Activated CD4-positive, alpha-beta T cell treated with anti-CD3 and anti-CD28 coated beads, Interleukin-2, amount 50 U/mL, for 4 hours (primary cell): ENCODE results near the gene FMR1NB.

Experiments
- DNase-seq, 2 experiments: peaks; one replicate each; pipeline ENCODE4 v3.0.0-alpha.2; 2020

The FMR1NB gene

GRCh38 chrX:147981038-147981752, at the start of gene FMR1NB:
Gene FMR1NB, plus strand, starts transcription at chrX:147981337. Its CDS starts 66 bp downstream, at chrX:147981403.
- DNase-seq = no peak

DNA sequence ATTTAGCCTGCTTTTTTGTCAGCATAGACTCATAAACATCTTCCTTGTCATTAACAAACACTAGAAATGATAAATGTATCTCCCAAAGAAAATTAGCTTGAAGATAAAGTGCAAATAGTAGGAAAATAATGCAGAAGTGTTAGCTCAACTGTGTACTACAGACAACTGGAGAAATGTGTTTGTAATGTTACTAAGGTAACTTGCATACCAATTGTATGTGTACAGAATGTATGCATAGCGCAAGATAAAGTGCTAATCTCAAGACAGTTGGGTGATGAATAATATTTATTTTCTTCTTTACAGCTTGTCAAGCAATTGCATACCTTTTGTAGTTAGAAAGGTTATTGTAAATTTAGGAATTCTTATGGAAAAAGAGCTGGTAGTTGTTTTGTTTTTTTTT, 47.3 kb upstream of the FMR1NB start:
- DNase-seq = no peak

DNA sequence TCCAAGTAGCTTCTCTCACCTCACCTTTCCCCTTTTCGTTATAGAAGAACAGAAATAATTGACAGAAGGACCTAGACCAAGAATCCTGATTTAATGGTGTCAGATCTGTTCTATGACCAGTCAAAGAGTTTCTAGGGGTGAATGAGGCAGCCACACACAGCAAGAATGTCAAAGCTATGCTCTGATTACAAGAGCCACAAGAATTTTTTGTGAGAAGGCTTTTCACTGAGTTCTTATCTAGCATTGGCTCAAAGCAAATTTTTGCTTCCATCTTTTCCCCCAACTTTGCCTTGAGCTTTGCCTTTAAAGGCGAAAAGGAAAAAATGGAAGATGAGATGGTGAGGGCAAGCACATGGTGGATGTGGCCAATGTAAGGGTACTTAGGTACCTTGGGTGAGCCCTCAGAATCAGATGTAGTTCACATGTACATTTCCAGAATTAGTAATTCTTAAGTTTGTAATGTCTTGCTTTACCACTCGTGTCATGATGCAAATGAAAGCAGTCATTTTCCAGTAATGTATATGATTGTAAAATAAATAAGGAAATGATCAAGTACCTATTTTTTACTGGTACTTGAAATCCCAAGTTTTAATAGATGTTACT, 45.9 kb upstream of the FMR1NB start:
- no peak for DNase-seq

- no peak for DNase-seq
Observed at GRCh38 chrX:147945286-147945685, 35.9 kb upstream of the FMR1NB start.

DNA sequence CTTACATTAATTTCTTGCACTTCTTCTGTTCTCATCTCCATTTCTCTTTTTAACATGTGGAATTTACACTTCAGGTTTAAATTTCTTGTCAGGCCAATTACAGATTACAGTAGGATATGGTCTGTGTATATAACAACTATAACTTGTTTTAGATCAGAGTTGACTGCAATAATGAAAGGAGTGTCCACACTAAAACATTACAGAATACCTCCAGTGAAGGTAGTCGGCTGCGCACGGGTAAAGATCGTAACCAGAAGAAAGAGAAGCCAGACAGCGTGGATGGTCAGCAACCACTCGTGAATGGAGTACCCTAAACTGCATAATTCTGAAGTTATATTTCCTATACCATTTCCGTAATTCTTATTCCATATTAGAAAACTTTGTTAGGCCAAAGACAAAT, 32.6 kb upstream of the FMR1NB start:
- no peak for DNase-seq

- no peak for DNase-seq
Observed at GRCh38 chrX:147950352-147950751, 30.8 kb upstream of the FMR1NB start.

DNA sequence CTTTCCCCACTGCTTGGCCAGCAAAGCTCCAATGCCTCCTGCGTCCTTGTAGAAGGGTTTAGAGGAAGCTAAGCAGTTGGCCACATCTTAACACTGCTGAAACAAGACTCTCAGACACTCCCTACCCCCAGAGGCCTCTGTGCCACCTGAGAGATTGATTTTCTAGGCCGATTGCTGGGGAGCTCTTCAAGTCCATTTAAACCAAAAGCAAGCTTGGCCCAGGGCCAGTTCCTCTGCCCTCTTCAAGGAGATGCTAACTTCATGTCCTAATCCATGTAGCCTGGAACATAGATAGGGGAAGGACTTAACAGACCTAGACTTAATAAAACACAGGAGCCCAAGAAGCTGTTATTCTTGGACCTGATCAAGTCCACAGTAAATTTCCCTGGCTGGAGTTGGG, 27.2 kb upstream of the FMR1NB start:
- no peak for DNase-seq

DNA sequence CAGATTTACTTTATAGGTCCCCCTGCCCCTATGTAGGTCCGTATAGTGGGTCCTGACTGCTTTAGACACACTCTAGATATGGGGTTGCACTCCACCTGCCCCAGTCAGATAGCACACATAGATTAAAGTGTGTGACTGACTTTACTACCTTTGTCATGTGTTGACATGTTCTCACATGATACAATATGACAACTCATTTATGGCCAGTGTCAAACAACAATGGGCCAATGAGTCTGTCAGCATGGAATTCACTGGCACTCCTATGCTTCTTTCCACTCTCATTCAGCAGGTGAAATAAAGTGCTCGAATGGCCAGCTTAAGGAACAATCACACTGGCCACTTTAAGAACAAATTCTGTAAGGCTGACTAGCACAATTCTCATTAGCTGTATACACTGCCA, 23.8 kb upstream of the FMR1NB start:
- DNase-seq = no peak

- no peak for DNase-seq
Observed at GRCh38 chrX:147958291-147958690, 22.8 kb upstream of the FMR1NB start.

- DNase-seq = no peak
Observed at GRCh38 chrX:147960722-147961121, 20.4 kb upstream of the FMR1NB start.

DNA sequence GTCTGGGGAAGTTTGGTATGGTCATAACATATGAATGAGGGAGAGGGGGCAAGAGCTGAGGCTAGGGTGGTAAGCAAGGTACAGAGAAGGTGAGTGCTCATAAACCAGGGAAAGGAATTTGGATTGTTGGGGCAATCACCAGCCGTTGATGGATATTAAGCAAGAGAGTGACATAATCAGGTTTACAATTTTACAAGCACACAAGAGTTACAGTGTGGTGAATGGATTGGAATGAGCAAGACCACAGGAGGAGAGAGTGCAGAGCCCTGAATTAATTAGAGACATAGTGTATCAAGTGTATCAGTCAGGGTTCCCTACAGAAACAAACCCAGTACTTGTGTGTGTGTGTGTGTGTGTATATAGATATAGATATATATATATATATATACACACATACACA, 18.7 kb upstream of the FMR1NB start:
- DNase-seq = no peak

GRCh38 chrX:147978931-147979330, 2.2 kb upstream of the FMR1NB start:
- DNase-seq = no peak

GRCh38 chrX:148020329-148020728, 39.2 kb downstream of the FMR1NB start:
- DNase-seq = no peak

GRCh38 chrX:148024425-148025148, 43.5 kb downstream of the FMR1NB start:
- DNase-seq = no peak

DNA sequence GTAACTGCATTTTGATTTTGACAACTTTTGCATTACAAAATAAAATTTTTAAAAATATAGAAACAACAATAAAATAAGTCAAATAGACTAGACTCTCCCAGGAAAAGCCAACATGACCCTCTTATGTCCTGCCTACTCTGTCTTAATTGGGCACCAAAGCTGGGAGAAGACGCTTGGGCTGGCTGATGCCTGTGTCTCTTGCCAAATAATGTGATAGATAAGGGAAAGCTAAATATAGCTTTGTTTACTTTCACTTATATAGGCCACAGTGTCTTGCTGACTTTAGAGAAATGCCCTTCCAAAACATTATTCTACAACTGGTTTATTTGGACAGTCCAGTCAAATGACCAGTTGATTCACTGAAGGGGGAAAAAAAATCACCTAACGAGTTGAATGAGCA, 54.2 kb downstream of the FMR1NB start:
- no peak for DNase-seq

DNA sequence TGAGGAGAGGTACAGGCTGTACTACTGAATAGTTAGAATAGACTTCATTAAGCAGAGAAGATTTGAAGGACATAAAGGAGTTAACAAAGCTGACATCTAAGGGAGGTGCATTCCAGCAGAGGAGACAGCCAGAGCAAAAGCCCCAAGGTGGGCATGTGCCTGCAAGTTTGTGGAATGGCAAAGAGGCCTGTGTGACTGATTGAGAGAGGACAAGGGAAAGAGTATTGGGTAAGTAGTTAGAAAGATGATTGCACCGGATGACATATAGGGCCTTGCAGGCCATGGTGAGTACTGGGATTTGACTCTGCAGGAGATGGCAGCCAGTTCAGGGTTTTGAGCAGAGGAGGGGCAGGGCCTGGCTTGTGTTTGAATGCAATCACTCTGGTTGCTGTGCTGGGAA, 55.9 kb downstream of the FMR1NB start:
- DNase-seq = no peak

GRCh38 chrX:148043271-148043855, 62.2 kb downstream of the FMR1NB start:
- DNase-seq = no peak

GRCh38 chrX:148047200-148047599, 66.1 kb downstream of the FMR1NB start:
- DNase-seq = no peak

GRCh38 chrX:148049441-148049840, 68.3 kb downstream of the FMR1NB start:
- DNase-seq = no peak

DNA sequence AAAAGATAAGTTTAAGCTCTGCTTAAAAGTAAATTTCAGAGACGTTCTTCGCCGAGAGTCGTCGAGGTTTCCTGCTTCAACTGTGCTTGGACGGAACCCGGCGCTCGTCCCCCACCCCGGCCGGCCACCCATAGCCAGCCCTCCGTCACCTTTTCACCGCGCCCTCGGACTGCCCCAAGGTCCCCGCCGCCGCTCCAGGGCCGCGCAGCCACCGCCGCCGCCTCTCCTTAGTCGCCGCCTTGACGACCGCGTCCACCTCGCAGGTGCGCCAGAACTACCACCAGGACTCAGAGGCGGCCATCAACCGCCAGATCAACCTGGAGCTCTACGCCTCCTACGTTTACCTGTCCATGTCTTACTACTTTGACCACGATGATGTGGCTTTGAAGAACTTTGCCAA, 70.8 kb downstream of the FMR1NB start:
- DNase-seq = no peak

- DNase-seq = no peak
Observed at GRCh38 chrX:148067285-148067684, 86.1 kb downstream of the FMR1NB start.

DNA sequence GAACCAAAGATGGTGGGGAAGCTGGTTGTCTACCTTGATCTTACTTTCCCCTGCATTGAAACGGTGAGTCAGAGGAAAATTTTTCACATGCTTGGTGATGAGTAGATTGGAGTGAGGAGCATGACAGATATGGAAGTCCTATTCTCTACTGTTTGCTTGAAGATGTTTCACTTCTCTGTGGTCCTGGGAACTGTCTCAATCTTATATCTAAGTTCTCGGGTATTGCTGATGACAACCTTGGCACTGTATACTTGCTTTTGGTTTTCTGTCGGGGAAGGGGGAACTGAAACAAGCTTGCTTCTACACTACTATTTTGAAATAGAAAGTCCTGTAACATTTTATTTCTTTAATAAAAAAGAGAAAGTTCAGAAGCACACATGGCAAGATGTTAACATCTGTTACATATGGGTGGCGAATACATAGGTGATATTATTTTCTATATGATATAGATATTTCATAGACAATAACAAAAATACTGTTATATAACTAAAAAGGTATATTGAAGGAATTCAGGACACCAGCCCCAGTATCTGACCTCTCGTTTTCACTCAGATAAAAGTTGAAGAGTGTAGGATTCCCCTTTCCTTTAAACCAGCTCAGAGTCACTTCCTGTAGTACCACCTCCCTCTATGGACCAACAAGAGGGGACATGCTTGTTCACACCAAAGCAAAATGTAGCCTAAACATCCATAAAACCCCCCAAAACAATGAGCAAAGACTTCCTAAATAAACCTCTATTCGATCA, 88.8 kb downstream of the FMR1NB start:
- no peak for DNase-seq

GRCh38 chrX:148070504-148070877, 89.4 kb downstream of the FMR1NB start:
- DNase-seq = no peak
